Measurements from ENCODE around the gene LDLRAD4. TPM values are rescaled to one million over a fixed set of nuclear protein-coding genes. Genes with fewer than 3 reads are reported as not detected.

Gene LDLRAD4
- total and polyA plus RNA-seq, 2 experiments from 2014 or later = 0.73 to 1.9 TPM

DNA sequence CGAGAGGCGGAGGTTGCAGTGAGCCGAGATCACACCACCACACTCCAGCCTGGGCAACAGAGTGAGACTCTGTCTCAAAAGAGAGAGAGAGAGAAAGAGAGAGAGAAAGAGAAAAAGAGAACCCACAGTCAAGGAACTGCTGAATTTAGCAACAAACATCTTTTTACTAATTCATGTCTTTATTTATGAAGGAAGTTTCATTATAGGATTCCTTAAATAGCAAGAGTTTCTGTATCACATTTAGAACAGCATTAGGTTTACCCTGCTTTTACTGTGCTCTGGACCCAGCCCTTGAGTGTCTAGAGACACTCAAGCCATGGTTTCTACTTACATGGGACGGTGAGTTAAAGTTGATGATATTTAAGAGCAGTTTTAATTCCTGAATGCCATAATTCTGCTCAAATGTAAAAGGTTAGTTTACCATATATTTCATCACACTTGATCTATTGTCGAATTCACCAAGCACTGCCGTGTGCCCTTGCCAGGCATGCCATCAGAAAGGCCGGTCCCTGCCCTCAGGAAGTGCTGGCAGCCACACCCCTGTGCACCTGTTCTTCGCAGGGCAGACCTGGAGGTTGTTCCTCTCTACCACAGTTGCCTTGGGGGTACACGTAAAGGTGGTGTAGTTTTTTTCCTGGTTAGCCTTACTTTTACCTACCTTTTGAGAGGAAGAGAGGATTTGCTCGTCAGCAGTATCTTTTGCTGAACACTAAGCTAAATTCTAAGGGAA, 153.3 kb downstream of the LDLRAD4 start (continued):
- TF ChIP-seq, protein P1, sequence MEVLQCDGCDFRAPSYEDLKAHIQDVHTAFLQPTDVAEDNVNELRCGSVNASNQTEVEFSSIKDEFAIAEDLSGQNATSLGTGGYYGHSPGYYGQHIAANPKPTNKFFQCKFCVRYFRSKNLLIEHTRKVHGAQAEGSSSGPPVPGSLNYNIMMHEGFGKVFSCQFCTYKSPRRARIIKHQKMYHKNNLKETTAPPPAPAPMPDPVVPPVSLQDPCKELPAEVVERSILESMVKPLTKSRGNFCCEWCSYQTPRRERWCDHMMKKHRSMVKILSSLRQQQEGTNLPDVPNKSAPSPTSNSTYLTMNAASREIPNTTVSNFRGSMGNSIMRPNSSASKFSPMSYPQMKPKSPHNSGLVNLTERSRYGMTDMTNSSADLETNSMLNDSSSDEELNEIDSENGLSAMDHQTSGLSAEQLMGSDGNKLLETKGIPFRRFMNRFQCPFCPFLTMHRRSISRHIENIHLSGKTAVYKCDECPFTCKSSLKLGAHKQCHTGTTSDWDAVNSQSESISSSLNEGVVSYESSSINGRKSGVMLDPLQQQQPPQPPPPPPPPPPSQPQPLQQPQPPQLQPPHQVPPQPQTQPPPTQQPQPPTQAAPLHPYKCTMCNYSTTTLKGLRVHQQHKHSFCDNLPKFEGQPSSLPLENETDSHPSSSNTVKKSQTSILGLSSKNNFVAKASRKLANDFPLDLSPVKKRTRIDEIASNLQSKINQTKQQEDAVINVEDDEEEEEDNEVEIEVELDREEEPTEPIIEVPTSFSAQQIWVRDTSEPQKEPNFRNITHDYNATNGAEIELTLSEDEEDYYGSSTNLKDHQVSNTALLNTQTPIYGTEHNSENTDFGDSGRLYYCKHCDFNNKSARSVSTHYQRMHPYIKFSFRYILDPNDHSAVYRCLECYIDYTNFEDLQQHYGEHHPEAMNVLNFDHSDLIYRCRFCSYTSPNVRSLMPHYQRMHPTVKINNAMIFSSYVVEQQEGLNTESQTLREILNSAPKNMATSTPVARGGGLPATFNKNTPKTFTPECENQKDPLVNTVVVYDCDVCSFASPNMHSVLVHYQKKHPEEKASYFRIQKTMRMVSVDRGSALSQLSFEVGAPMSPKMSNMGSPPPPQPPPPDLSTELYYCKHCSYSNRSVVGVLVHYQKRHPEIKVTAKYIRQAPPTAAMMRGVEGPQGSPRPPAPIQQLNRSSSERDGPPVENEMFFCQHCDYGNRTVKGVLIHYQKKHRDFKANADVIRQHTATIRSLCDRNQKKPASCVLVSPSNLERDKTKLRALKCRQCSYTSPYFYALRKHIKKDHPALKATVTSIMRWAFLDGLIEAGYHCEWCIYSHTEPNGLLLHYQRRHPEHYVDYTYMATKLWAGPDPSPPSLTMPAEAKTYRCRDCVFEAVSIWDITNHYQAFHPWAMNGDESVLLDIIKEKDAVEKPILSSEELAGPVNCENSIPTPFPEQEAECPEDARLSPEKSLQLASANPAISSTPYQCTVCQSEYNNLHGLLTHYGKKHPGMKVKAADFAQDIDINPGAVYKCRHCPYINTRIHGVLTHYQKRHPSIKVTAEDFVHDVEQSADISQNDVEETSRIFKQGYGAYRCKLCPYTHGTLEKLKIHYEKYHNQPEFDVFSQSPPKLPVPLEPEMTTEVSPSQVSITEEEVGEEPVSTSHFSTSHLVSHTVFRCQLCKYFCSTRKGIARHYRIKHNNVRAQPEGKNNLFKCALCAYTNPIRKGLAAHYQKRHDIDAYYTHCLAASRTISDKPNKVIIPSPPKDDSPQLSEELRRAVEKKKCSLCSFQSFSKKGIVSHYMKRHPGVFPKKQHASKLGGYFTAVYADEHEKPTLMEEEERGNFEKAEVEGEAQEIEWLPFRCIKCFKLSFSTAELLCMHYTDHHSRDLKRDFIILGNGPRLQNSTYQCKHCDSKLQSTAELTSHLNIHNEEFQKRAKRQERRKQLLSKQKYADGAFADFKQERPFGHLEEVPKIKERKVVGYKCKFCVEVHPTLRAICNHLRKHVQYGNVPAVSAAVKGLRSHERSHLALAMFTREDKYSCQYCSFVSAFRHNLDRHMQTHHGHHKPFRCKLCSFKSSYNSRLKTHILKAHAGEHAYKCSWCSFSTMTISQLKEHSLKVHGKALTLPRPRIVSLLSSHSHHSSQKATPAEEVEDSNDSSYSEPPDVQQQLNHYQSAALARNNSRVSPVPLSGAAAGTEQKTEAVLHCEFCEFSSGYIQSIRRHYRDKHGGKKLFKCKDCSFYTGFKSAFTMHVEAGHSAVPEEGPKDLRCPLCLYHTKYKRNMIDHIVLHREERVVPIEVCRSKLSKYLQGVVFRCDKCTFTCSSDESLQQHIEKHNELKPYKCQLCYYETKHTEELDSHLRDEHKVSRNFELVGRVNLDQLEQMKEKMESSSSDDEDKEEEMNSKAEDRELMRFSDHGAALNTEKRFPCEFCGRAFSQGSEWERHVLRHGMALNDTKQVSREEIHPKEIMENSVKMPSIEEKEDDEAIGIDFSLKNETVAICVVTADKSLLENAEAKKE (CRISPR knock-in tag; IDR thresholded peaks at IDR 0.05) = no peak
- no peak for TF ChIP-seq ZNF114 (CRISPR knock-in tag; IDR thresholded peaks at IDR 0.05)
- TF ChIP-seq EZH2phosphoT487 (IDR thresholded peaks at IDR 0.05; ENCODE audit: unreplicated experiment) = no peak
- no peak for TF ChIP-seq STAT1 (IDR thresholded peaks at IDR 0.05; ENCODE audit: unreplicated experiment)
- no peak for TF ChIP-seq POLR2AphosphoS5 (IDR thresholded peaks at IDR 0.05; ENCODE audit: low read depth)
- no peak for TF ChIP-seq ZNF331 (CRISPR knock-in tag; IDR thresholded peaks at IDR 0.05; ENCODE audit: low read depth)

DNA sequence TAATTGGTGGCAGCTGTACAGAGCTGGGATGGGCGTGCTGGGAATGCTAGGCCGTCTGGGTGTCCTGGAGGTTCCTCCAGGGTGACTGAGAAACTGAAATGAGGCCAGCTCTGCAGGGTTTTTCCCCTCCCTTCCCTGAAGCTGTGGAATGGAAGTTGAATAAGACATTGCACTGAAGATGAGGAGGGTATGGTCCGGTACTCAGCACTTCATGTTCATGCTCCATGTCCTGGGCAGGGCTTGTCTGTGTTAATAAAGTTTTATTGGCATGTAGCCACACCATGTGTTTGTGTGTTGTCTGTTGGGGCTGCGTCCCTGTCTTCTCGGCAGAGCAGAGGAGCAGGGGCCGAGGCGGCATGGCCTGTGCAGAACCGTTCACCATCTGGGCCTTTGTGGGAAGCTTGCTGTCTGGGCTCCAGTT, 154.0 kb downstream of the LDLRAD4 start:
- H3K4me1 Mint-ChIP-seq = peaks cover 3% of the 10 kb centered on the region; the same call in 1 of the 3 replicates
- H3K9me3 Mint-ChIP-seq = no peaks in the 10 kb centered on the region
- Histone ChIP-seq H3K27ac (ENCODE audit: low read depth) (no peak overlapping the region), H3K27me3 (ENCODE audit: insufficient read depth) (no peaks in the 10 kb centered on the region), H3K36me3 (ENCODE audit: insufficient read depth) (no peaks in the 10 kb centered on the region), H3K4me1 (ENCODE audit: insufficient read depth) (no peaks in the 10 kb centered on the region), H4K20me1 (replicated peaks; ENCODE audit: insufficient read depth) (no peaks in the 10 kb centered on the region), H3F3A (replicated peaks; ENCODE audit: low read depth) (no peaks in the 10 kb centered on the region), H3K4me2 (no peak overlapping the region), H3K4me3 (no peak overlapping the region), H3K79me2 (replicated peaks; ENCODE audit: insufficient read depth) (no peaks in the 10 kb centered on the region), H3K9me2 (ENCODE audit: insufficient read depth) (no peaks in the 10 kb centered on the region), H2AFZ (no peak overlapping the region)
- DNase-seq (ENCODE audit: low spot score) = no peak
- TF ChIP-seq POLR2AphosphoS5 (IDR thresholded peaks at IDR 0.05; ENCODE audit: low read depth) (no peak), ZNF331 (CRISPR knock-in tag; IDR thresholded peaks at IDR 0.05; ENCODE audit: low read depth) (no peak), EZH2phosphoT487 (IDR thresholded peaks at IDR 0.05; ENCODE audit: unreplicated experiment) (no peak), EZH2 (IDR thresholded peaks at IDR 0.05; ENCODE audit: low read depth, unreplicated experiment) (no peak), STAT1 (IDR thresholded peaks at IDR 0.05; ENCODE audit: unreplicated experiment) (no peak), NANOG (IDR thresholded peaks at IDR 0.05; ENCODE audit: borderline replicate concordance) (no peak), CREB1 (CRISPR knock-in tag; IDR thresholded peaks at IDR 0.05; ENCODE audit: low read depth) (no peak), JUNB (IDR thresholded peaks at IDR 0.05; ENCODE audit: unreplicated experiment) (no peak), ZNF114 (CRISPR knock-in tag; IDR thresholded peaks at IDR 0.05) (no peak)
- H3K27ac Mint-ChIP-seq = no peak overlapping the region
- peaks cover 12% of the 10 kb centered on the region for H3K27me3 Mint-ChIP-seq (ENCODE audit: insufficient read depth, low read depth, poor library complexity)
- H3K4me3 Mint-ChIP-seq = no peak overlapping the region
- ATAC-seq = no peak
- H3K36me3 Mint-ChIP-seq (ENCODE audit: low read depth) = no peaks in the 10 kb centered on the region

Measured in GM23338 (cell line).